Stimulated activated CD4-positive, alpha-beta T cell treated with anti-CD3 and anti-CD28 coated beads, Interleukin-12 subunit alpha, Interleukin-12 subunit beta, amount 100 ng/mL, for 24 hours (primary cell): ENCODE results near the gene FAM204A.

Source experiments
- DNase-seq, 2 experiments: peaks; one replicate each; pipeline ENCODE4 v3.0.0-alpha.2; 2020; ENCODE audit warnings: low read depth in 2 of 2

The FAM204A gene

DNA sequence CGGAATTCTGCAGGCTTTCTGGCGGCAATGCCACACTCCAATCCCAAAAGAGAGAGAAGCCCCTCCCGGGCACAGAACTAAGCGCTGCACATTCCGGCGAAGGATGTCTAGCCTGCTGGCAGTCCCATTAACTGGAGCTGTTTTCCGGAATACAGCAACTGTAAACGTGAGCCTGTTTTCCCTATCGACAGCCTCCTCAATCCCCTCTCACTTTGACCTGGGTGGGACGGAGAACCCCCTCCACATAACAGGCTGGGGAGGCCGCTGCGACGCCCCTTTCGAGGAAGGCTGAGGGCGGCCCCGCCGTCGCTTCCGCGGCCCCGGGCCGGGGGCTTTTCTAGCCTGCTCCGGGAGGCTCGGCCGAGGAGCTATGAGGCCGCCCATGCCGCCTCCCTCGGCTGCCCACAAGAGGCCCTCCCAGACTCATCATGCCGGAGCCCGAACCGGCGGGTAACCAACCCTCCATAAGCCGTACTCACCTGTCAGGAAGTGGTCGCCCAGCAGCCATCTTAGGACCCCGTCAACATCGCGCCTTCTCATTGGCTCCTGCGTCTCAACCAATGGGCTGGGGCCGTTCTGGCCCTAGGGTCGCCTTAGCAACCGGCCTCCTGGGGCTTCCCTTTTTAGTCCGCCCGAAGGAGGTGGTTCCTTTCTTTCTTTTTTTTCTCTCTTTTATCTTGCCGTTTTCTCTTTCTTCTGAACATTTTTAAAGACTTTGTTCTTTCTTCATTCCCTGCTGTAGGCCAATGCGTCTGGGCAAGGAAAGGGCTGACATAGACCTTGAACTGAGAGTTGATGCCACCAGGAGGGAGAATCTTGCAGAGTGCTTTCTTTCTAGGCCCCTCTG, at the start of gene FAM204A:
FAM204A (minus strand) TSS at position 534 of the 847 bp plus-strand sequence. CDS start 5,909 bp downstream, outside the sequence.
- DNase-seq = peak; percentile 92 to 93

DNA sequence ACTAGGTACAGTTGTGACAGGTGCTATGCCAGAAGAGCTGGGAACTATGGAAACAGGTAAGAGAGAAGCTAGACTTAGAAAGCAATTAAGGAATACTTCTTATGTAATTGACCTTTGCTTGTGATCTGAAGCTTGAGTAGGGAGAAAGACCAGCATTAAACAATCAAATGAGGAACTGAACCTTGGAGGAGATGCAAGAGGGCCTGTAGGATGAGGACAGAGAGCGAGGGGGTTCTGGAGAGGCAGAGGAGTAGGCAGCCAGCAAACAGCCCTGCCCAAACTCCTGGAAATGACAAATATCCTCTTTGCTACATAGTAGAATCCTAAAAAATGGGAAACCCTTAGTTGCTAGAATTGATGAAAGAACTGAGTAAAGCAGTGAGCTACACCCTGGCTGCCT, 41.6 kb upstream of the FAM204A start:
- no peak for DNase-seq

DNA sequence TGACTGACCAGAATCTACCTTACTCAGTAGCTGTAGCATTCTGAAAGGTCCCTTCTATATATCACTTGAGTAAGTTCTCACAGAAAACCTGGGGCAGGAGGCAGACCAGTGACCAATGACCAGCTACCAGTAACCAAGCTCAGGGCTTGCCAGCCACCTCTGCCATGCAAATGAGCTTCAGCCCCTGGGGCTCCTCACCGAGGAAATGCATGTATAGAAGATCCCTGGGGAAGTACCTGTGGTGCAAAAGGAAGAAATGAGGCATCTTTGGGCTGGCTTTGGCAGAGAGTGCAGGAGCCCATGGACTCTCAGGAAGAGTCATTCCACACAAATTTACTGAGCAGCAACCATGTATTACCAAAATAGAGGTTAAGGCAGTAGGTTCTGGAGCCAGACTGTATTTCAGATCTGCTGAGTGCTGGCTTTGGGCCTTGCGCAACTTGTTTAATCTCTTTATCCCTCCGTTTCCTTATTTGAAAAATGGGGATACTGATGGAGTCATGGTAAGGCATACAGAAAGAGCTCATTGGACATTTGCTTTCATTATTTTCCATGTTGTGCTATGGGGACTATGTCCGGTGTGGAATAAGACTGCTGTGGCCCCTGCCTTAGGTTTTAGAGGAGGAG, 41.1 kb upstream of the FAM204A start:
- DNase-seq = no peak

DNA sequence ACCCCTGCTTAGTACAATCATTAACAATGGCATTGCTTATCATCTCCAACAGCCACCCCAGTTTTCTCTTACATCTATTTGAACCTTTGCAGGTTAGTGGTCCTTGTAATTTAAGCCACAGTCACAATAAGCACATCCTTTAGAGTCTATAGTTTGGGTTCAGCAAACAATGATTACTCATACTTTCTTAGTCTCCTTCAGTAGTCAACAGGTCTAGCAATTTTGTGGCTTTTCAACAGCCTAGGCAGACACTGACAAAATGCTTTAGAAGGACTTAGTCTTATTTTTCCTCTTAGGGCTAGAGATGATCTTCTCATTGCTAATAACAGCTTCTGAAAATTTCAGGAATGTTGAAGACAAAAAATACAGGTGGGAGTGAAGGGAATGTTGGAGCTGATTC, 32.3 kb upstream of the FAM204A start:
- no peak for DNase-seq

DNA sequence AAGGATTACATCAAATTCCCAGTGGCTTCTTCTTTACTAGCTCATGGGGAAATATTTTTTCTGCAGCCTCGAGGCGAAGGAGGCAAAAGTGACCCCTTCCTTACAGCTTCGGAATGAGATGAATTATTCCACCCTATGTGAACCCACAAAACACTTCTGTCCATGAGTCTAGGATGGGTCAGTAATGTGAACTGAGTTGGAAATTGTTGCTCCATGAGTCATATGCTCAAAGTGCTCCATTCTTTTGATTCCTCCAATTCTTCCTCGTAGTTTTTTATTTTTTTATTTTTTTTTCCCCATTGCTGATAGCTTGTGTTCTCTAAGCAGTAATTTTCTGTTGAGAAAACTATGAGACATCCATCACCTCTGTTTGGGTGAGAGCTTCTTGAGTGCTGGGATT, 31.7 kb upstream of the FAM204A start:
- DNase-seq = no peak

DNA sequence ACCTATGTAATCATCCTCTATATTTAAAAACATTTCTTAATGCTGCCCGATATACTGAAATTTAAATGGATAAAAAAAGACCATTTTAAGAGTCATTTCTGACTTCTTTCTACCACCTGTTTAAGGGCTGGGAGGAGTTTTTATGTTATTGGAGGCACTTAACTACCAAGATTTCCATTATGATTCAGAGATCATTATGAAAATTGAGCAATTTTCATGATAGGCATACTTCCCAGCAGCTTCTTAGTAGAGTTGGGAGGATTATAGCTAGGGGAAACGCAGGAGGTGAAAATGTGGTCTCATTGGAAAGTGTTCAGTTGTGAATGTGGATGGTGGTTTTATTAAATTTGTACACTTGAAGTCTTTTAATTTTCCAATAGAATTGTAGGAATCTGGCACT, 28.4 kb upstream of the FAM204A start:
- no peak for DNase-seq

DNA sequence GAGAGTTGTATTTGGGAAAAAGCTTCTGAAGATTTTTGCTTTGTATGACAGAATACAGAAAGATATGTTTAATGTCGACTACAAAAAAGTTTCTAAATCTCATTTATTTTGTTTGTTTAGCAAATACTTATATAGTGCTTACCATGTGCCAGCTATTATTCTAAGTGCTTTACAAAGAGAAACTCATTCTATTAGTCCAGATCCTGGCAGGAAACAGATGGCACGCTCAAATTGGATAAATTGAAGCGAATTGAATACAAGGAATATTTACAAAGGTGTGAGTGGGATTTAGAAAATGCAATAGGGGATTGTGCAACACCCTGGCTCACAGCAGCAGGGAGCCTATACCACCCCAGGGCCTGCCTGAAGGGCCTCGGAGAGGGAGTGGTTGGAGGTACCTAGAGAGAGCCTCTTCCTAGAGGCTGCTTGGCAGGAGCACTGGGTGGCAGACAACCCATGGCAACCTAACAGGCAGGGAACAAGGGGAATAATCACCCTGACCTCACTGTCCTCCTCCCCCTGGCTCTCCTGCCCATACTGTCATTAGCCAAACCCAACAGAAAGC, 27.6 kb upstream of the FAM204A start:
- DNase-seq = no peak

DNA sequence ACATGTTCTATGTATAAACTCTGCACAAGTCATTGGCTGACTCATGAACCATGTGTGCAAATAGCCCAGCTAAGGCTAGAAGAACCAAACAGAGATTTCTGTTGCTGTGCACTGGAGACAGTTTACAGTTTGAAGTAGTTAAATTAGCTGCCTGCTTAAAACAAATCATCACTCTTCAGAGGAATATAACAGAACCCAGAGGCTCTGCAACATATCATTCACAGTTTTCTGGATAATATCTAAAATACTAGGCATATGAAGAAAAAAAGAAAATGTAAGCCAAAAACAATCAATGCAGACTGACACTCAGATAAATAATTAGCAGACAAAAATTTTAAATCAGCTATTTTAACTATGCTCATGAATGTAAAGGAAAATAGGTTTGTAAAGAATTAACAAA, 23.6 kb upstream of the FAM204A start:
- DNase-seq = no peak

DNA sequence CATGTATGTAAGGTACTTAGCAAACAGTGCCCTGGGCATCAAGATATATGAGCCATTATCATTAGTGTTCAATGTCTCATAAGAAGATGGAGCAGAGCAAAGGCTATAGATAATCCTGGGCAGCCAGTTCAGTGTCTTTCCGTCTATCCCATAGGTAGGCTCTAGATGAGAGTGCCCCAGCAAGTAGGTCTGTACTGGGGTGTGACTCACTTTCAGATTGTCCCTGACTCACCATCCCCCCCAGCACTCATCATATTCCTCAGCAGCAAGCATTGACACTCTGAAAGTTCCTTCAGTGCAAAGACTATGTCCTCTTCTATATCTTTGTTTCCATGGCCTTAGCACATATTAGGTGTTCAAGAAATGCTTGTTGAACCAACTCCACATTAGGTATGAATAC, 20.0 kb upstream of the FAM204A start:
- DNase-seq = no peak

DNA sequence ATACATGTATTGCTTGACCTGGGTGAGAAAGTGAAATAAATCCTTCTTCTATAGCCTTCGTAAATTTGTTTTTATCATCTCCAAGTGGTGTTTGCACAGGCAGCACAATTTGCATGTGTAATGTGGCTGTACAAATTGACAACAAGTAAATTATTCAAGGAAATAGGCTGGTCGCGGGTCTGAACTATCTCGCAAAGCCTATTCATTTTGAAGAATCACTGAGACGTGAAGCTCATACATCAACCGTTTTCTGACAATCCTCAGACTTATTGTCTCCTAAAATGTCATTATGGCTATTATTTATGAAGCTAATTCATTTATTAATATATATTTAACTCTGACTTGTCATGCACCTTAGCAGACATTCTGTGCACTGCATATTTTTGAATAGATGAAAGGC, 16.2 kb upstream of the FAM204A start:
- DNase-seq = no peak

DNA sequence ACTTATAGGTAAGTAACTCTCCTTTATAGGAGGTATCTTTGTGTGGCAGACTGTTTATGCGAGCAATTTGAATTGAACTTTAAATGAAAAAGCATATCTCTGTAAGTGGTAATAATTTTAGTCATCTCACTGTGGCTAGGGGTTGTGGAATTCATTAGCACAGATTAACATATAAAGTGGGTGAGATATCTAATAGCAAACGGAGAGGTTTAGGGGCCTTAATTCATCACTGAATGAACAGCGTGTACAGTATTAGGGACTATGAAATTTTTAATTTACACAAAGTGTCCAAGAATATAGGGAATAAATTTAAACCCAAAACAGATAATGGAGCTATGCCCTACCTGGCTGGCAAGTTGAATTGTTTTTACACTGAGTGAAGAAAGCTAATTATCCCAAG, 15.7 kb upstream of the FAM204A start:
- DNase-seq = no peak

DNA sequence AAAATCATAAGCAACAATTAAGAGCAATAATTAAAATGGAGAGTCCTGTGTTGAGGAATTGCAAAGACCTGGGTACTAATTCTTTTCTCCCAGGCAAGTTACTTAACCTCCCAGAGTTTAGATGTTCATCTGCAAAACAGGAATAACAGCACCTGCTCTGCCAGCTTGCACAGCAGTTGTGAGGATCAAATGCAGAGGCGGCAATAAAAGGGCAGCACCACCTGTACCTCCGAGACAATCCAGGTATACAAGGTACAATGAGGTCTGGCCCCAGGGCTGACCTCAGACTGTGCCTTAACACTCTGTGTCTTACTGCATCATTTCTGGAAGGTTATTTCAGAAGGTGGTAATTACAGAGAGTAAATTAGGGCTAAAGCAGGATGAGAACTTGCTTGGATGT, 14.5 kb upstream of the FAM204A start:
- no peak for DNase-seq

DNA sequence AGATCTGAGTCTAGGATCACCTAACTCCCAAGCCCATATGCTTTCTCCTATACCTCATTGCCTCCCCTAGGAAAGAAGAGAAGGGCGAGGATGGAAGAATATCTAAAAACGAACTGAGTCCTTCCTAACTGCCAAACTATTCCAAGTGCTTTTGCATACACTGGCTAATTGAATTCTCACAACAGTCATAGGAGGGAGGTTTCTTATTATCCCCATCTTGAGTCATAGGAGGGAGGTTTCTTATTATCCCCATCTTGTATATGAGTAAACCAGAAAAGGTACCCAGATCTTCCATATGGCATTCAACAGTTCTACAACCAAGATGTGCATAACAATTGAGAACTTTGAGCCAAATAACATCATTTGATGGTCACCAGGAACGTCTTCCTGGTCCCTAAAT, 13.1 kb upstream of the FAM204A start:
- DNase-seq = no peak

DNA sequence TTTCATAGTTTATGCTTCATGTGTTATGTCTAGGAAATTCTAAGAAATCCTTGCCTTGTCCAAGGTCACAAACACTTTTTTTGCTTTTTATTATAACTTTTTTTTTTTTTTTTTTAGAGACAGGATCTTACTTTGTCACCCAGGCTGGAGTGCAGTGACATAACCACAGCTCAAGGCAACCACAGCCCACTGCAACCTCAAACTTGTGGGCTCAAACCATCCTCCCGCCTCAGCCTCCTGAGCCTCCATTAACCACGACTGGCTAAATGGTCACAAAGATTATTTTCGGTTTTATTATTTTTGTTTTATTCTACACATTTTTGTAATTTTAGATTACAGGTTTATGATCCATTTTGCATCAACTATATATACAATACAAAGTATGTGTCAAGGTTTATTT, 7.1 kb upstream of the FAM204A start:
- DNase-seq = no peak

DNA sequence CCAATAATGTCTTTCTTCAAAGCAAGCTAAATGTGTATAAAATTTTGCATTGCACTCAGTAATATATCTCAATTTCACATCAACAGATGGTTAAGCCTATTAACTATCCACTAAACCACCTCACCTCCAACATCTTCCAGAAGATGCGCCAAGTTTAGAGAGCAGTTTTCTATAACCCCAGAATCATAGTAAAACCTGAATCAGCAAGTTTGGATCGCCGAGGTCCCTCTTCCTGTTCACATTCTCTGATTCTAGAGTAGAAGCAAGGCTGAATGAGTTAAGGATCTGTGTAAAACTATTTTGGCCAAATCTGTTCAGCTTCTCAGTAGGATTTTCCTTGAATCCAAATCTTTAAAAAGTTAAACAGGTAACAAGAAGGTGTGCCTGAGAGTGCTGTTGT, 1.4 kb upstream of the FAM204A start:
- no peak for DNase-seq

DNA sequence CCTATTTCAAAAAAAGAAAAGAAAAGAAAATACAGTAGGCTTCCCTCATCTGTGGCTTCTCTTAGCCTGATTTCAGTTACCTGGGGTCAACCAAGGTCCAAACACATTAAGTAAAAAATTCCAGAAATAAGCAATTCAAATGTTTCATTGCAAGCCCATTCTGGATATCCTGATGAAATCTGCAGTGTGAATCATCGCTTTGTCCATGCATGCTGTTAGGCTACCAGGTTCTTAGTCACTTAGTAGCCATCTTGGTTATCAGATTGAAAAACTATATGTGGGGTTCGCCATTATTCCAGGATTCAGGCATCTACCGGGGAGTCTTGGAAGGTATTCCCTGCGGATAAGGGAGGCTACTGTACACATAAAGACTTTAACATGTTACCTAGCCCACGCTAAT, 991 bp upstream of the FAM204A start:
- no peak for DNase-seq

DNA sequence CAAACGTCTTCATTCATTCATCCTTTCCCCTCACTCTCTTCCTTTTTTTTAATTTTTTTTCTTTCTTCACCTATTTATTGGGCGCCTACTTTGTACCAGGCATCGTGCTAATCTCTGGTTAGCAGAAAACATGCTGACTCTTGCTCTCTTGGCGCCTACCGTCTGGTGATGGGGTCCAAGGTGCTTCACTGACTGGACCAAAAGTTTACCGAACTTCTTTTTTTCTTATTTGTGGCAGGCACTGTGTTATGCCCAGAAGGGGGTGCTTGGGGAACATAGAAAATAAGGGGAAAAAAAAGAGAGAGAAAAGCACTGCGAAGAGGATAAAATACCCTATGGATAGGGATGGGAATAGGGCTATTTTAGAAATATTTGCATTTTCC, 505 bp upstream of the FAM204A start:
- DNase-seq = no peak

DNA sequence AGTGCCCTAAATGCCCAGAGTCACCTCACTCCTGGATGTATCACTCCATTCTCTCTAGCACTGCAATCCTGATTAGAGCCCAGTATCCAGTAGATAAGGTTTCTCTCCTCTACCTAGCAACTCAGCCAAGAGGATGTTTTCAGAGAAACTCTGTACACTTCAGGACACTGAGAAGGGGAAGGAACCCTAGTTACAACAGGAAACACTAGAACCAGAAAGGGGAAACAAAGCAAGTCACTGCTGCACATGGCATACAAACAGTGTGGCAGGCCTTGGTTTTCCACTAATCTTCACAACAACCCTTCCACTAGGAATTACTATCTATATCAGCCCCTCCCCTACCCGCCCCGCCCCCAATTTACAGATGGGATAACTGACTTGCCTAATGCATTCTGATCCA, 1.6 kb downstream of the FAM204A start:
- no peak for DNase-seq

DNA sequence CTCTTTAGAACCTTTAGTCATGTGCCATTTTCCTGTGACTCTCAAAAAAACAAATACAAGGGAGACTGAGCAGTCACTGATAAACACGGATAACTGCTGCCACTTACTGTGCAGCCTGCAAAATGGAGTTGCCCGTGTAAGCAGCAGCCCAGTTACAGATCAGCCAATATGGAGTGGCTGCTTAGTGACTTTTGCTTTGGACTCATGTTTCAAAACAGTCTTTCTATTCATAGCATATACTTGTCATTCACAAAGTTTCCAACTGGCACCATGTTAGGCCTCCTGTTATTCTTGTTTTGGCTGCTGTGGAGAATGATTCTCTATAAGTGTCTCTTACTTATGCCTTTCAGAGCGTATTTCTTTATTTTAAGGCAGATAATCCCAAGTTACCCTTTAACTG, 3.0 kb downstream of the FAM204A start:
- no peak for DNase-seq

DNA sequence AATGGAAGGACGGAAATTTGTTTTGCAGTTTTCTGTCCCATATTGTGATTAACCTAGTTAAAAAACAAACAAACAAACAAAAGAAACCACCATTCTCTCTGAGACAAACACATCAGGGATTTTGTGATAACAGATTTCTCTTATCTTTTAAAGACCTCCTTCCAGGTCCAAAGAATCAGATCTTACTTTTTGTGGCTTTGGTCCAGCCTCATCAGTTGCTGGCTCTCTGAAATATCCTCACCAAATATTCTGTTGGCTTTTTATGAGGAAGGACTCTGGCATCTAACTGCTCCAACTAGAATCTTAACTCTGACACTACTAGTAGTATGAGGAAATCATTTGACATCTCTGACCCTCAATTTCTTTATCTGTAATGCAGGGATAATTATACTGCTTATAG, 4.8 kb downstream of the FAM204A start:
- DNase-seq = no peak

DNA sequence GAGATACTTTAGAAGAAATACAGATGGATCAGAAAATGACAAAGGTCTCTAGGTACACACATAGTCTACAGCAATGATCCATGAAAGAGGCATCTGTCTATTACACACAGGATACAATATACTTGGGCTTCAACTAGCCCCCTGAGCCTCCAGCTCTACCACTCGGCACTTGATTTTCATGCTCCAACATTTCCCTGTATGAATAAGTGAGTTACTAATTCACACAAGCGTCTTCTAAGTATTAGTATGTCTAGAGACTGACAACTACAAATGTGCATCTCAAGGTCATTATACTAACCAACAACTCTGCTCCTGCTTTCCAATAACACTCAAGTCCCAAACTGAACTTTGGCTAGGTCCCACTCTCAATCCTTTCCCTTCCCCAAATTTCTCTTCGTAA, 8.3 kb downstream of the FAM204A start:
- DNase-seq = no peak

DNA sequence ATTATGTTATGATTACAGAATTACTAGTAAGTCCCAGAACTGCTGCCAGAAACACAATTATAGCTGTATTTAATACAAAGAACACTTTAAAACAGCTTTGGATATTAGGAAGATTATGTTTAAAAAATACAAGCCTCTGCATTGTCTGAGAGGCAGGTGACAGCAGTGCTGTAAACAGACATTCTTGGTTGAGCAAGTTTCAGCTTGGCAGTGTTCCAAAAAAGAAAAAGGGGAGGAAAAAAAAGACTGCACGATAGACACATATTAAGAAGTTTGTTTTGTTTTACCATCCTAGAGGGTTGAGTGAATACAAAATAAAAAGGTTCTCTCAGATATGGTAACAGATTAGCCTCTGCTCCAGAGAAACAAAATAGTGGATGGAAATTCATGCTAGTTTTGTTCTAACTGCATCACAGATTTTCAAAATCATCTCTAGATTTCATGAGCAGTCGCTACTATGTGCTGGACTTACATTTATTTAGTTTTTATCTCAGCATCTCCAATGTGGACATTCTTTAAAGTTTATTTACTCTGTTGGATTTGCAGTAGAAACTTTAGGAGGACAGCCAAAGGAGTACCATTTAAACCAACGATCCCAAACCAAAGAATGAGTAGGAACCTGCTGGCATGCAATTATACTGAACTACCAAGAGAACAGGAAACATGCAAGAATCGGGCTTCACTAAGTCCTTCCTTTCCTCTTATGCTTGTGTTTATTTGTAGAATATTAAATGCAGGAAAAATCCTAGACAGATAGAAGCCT, 9.0 kb downstream of the FAM204A start:
- no peak for DNase-seq

DNA sequence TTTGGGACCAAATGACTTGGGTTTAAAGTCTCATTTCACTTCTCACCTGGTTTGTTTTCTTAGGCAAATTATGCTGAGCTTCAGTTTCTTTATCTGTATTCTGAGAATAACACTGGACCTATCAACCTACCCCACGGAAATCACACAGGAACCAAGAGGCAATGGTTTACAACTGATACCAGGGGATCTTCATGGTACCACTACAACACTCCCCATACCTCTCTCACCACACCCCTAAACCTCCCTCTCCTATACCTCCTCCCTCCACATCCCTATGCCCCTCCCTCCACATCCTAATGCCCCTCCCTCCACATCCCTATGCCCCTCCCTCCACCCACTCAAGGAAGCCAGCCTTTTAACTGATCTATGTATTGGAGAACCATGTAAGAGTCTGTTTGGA, 9.9 kb downstream of the FAM204A start:
- no peak for DNase-seq
